GM20000 (cell line): ENCODE data around the gene KCNQ1OT1.
A peak's percentile ranks its signal among the peaks of the same experiment; 100 is the strongest.

Source experiments
- DNase-seq: peaks from one replicate; pipeline ENCODE4 v3.0.0; 2012; ENCODE audit warnings: low spot score
- TF ChIP-seq, protein P1 (sequence below): IDR thresholded peaks from 2 replicates; pipeline ENCODE4 v1.5.1; 2012; ENCODE audit warnings: mild to moderate bottlenecking, control low read depth; ENCODE audit errors: extremely low read depth, missing control alignments

Gene KCNQ1OT1

GRCh38 chr11:2698386-2699184 lies 1.2 kb downstream of the KCNQ1OT1 start:
- TF ChIP-seq, protein P1, sequence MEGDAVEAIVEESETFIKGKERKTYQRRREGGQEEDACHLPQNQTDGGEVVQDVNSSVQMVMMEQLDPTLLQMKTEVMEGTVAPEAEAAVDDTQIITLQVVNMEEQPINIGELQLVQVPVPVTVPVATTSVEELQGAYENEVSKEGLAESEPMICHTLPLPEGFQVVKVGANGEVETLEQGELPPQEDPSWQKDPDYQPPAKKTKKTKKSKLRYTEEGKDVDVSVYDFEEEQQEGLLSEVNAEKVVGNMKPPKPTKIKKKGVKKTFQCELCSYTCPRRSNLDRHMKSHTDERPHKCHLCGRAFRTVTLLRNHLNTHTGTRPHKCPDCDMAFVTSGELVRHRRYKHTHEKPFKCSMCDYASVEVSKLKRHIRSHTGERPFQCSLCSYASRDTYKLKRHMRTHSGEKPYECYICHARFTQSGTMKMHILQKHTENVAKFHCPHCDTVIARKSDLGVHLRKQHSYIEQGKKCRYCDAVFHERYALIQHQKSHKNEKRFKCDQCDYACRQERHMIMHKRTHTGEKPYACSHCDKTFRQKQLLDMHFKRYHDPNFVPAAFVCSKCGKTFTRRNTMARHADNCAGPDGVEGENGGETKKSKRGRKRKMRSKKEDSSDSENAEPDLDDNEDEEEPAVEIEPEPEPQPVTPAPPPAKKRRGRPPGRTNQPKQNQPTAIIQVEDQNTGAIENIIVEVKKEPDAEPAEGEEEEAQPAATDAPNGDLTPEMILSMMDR = no peak
- DNase-seq = no peak

GRCh38 chr11:2697866-2698265 lies 1.9 kb downstream of the KCNQ1OT1 start:
- no peak for DNase-seq
- TF ChIP-seq, protein P1 = no peak

DNA sequence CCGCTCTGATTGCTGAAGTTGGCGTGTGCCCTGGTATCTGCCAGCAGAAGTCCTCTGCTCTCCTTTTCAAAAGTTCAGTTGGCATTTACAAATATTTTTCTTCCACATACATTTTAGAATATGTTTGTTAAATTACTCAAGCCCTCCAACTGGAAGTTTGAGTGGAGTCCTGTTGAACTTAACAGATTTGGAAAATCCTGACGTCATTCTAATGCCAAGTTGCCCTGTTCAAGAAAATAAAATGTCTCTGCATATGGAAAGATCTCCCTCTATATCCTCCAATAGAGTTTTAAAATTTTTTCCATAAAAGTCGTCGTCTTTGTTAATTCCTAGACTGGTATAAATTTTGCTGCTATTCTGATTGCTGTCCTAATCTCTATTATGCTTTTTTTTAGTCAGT lies 3.3 kb downstream of the KCNQ1OT1 start:
- TF ChIP-seq, protein P1 = no peak
- no peak for DNase-seq

DNA sequence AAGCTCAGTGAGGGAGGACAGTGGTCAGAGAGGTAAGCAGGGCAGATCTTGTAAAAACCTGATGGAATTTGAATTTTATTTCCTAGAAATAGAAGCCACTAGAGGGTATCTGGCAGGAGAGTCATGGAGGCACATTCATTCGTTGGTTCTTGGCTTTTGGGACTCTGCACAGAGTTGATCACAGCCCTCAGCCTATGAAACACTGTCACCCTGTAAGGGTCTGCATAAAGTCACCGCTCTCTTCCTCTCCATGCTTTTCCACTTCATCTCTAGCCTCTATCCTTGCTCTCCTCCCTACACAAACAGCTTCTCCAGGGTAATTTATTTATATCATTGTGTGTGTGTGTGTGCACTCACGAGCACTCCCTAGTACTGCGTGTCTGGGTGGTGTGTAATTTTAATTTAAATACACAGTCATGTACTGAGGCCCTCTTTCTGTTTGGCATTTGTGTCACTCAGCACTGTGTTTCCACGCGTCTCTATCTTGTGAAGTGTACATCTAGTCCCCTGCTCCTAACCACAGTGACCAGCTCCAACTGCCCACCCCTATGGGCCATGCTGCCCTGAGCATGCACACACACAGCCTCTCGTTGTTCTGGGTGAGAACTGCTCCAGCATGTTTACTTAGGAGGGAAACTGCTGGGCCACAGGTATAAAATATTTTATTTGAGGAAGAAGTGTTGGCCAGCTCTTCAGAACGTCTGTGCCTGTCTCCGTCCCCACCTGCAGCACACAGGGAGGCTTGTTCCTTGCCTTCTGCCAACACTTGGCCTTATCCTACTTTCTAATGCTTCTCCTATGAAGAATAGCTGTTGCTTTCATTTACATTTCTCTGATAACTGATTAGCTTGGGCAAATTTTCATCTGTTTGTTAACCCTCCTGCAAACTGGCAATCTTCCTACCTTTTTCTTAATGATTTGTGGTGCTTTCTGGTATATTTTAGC lies 4.5 kb downstream of the KCNQ1OT1 start:
- DNase-seq = no peak
- TF ChIP-seq, protein P1 = no peak

DNA sequence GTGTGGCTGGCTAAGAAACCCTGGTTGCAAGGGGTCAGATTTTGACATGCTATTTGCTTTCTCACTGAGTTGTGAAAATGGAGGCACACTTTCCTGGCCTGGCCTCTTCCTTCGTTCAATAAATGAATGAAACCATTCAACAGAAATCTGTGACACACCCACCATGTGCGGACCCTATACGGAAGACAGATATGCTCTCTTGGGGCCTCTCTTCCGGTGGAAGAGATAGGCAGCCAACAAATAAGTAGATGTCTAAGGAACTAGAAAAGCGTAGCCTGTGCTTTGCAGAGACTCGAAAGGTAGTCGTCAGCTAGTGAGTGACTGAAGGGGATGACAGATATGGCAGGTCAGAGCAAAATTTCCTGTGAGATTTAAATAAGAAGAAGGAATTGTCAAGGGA lies 5.3 kb downstream of the KCNQ1OT1 start:
- TF ChIP-seq, protein P1 = no peak
- no peak for DNase-seq

DNA sequence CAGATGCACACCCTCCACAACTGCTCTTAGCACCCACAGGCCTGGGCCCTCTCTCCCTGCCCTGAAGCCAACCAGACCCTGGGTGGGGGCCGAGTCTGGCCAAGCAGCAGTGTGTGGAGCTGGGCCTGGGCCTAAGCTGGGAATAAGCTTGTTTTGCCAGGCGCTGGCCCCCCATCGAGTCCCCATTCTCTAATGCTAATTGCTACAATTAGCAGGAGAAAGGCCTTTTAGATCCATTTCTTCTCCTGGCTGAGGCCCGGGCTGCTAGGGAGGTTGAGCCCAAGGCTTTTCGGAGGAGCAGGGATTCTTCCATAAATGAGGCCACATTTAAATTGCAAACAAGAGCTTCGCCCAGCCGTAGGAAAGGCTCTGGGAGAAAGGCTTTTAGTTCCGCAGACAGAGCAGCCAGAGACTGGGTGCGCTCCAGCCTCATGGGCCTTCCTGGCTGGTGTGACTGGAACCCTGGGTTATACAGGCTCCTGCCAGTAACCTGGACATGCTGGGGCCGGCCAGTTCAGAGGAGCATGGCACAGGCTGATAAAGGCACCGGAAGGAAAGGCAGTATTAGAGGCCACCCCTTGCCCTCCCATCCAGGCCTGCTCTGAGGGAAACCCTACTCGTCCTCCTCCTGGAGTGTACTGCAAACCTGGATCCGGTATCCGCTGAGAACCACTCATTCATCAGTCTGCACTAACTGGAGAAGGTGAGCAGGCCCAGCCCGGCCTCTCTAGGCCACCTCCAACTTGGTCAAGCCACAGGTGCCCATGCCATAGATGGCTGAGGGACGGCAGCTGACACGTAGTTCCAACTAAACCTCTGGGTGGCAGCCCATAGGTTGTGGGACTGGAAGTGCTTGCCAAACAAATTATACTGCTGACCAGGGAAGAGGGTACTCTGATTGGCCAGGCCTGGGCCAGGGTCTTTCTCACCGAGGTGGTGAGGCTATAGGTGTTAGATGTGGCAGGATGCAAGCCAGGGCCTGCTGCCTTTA lies 6.2 kb downstream of the KCNQ1OT1 start:
- TF ChIP-seq, protein P1 = peak; percentile 7
- no peak for DNase-seq
